GM19193 (cell line): ENCODE results near the gene OXTR.

Experiments
- POLR2A ChIP-seq: IDR thresholded peaks from 4 replicates; pipeline ENCODE4 v1.6.1; 2011; ENCODE audit not compliant: insufficient read depth, insufficient read length; ENCODE audit errors: extremely low read depth

OXTR gene

GRCh38 chr3:8769088-8769822 is at the start of gene OXTR:
Gene OXTR, minus strand, starts transcription at chr3:8769613. Its CDS starts 1,426 bp downstream, at chr3:8768187.
- no peak for TF ChIP-seq POLR2A

GRCh38 chr3:8817486-8817885 is 48.1 kb upstream of the OXTR start:
- no peak for TF ChIP-seq POLR2A

- TF ChIP-seq POLR2A = no peak
Observed at GRCh38 chr3:8816106-8816505, 46.7 kb upstream of the OXTR start.

- TF ChIP-seq POLR2A = no peak
Observed at GRCh38 chr3:8813411-8813810, 44.0 kb upstream of the OXTR start.

- TF ChIP-seq POLR2A = no peak
Observed at GRCh38 chr3:8810561-8810960, 41.1 kb upstream of the OXTR start.

- no peak for TF ChIP-seq POLR2A
Observed at GRCh38 chr3:8805774-8806173, 36.4 kb upstream of the OXTR start.

GRCh38 chr3:8802256-8802655 is 32.8 kb upstream of the OXTR start:
- TF ChIP-seq POLR2A = no peak

- TF ChIP-seq POLR2A = no peak
Observed at GRCh38 chr3:8800016-8800415, 30.6 kb upstream of the OXTR start.

- TF ChIP-seq POLR2A = no peak
Observed at GRCh38 chr3:8794247-8794646, 24.8 kb upstream of the OXTR start.

GRCh38 chr3:8793242-8793641 is 23.8 kb upstream of the OXTR start:
- TF ChIP-seq POLR2A = no peak

- no peak for TF ChIP-seq POLR2A
Observed at GRCh38 chr3:8790529-8790928, 21.1 kb upstream of the OXTR start.

GRCh38 chr3:8784676-8785435 is 15.4 kb upstream of the OXTR start:
- no peak for TF ChIP-seq POLR2A

- no peak for TF ChIP-seq POLR2A
Observed at GRCh38 chr3:8780279-8780678, 10.9 kb upstream of the OXTR start.

GRCh38 chr3:8778475-8778874 is 9.1 kb upstream of the OXTR start:
- TF ChIP-seq POLR2A = no peak

- no peak for TF ChIP-seq POLR2A
Observed at GRCh38 chr3:8777978-8778267, 8.5 kb upstream of the OXTR start.

GRCh38 chr3:8777201-8777977 is 8.0 kb upstream of the OXTR start:
- no peak for TF ChIP-seq POLR2A

GRCh38 chr3:8776406-8776805 is 7.0 kb upstream of the OXTR start:
- TF ChIP-seq POLR2A = no peak

- TF ChIP-seq POLR2A = no peak
Observed at GRCh38 chr3:8775602-8776001, 6.2 kb upstream of the OXTR start.
